Activated CD8-positive, alpha-beta T cell treated with anti-CD3 and anti-CD28 coated beads, Interleukin-2, amount 10 ng/mL, durations not matched to agents 7 days and 5 days (primary cell): ENCODE measurements around the gene SREBF2. TPM values are rescaled to one million over a fixed set of nuclear protein-coding genes. Genes with fewer than 3 reads are reported as not detected.

ENCODE experiments used
- ATAC-seq: fragments of 150-1000 bp; cut with Tn5 transposase; one replicate; pipeline ENCODE4 v1.10.0; 2021; ENCODE audit warnings: moderate library complexity
- CTCF ChIA-PET: fragments of 350-600 bp; sonication (Branson Sonifier 250); formaldehyde crosslinking; loops from one replicate; lab custom pipeline; 2021; ENCODE audit warnings: antibody characterized with exemption; lab: Charles Lee
- POLR2A ChIA-PET: fragments of 350-600 bp; sonication (Branson Sonifier 250); formaldehyde crosslinking; loops from one replicate; lab custom pipeline; 2021; ENCODE audit warnings: antibody characterized with exemption; lab: Charles Lee
- DNase-seq: peaks from one replicate; pipeline ENCODE4 v3.0.0-alpha.2; 2020
- H3K27ac Mint-ChIP-seq: one replicate; pipeline ENCODE4 v1.8.0; 2021; ENCODE audit warnings: mild to moderate bottlenecking, mixed read lengths
- H3K27me3 Mint-ChIP-seq: one replicate; pipeline ENCODE4 v1.8.0; 2021; ENCODE audit warnings: low read depth, mixed read lengths
- H3K36me3 Mint-ChIP-seq: one replicate; pipeline ENCODE4 v1.8.0; 2021; ENCODE audit warnings: low read depth, mixed read lengths
- H3K4me1 Mint-ChIP-seq: one replicate; pipeline ENCODE4 v1.8.0; 2021; ENCODE audit warnings: low read depth, mixed read lengths
- H3K4me3 Mint-ChIP-seq: one replicate; pipeline ENCODE4 v1.8.0; 2021; ENCODE audit warnings: mild to moderate bottlenecking, mixed read lengths
- H3K9me3 Mint-ChIP-seq: one replicate; pipeline ENCODE4 v1.8.0; 2022; ENCODE audit warnings: mixed read lengths; ENCODE audit not compliant: insufficient read depth
- total RNA-seq, 2 experiments: library from RNA; stranded (reverse); gene quantifications; one replicate each; pipeline ENCODE4 v1.2.3, GENCODE V29; 2021

The SREBF2 gene
- total RNA-seq, 2 experiments from 2014 or later = 93.0 to 93.7 TPM

DNA sequence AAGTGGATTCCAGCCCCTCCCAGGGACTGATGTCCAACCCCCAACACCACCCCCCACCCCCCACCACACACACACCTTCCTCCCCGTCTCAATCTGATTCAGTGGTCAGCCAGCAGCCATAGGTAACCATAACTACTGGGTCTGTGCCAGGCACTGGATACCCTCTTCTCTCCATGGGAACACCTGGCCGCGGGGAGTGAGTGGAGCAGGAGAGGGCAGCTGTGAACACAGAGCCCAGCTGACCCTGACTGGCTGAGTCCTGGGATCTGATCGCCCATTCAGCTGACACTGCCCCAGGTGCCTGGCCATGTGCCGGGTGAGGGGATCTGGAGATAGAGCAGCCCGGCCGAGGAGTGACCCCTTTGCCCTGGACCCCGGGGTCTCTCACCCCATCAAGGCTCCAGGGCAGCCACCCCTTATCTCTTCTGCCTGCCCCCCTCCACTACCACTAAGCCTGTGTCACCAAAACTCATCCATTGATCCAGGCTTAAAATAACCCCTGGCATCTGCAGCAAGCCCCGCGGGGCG is 84.5 kb downstream of the SREBF2 start:
- POLR2A ChIA-PET = interaction anchor here (1.4 kb wide), 1 partner anchor 11 kb away, joined by 3 read pairs; no protein-coding TSS in a partner anchor
- Mint-ChIP-seq H3K27ac (no peak overlapping the region), H3K4me3 (no peak overlapping the region), H3K27me3 (peaks cover 40% of the 10 kb centered on the region), H3K36me3 (no peaks in the 10 kb centered on the region), H3K4me1 (peaks cover 24% of the 10 kb centered on the region), H3K9me3 (no peaks in the 10 kb centered on the region)
- CTCF ChIA-PET = interaction anchor here (0.7 to 2.9 kb wide), 2 partner anchors 8 to 230 kb away, joined by 3 to 8 read pairs; no protein-coding TSS in a partner anchor
- no peak for DNase-seq
- no peak for ATAC-seq

DNA sequence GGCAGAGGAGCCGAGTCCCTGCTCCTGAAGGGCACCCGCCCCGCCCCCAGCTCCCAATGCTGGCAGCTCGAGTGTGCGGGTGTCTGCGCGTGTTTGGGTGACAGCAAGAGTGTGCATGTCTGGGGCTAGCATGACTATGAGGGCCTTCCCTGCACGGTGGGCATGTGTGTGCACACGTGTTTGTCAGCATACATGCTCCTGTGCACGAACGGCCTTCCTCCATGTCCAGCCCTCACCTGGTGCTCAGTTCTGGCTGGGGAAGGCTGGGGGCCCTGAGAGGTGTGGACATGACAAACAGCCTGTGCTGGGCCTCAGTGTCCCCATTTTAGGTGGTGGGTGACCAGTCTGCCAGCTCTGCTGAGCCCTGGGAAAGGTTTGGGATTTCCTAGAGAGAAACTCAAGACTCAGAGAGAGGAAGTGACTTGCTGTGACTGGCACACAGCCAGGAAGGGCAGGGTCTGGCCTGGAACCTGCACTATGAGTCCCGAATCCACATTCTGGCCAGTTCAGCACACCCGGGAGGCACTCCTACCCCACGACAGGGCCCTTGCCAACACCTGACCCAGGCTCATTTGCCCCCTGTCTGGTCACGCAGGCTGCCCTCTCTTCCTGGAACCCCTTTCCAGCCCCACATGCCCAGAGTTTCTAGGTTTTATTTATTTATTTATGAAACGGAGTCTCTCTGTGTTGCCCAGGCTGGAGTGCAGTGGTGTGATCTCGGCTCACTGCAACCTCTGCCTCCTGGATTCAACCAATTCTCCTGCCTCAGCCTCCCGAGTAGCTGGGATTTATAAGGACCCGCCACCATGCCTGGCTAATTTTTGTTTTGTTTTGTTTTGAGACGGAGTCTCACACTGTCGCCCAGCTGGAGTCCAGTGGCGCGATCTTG is 85.2 kb downstream of the SREBF2 start:
- CTCF ChIA-PET = interaction anchor here (0.7 to 2.9 kb wide), 2 partner anchors 7 to 230 kb away, joined by 3 to 8 read pairs; no protein-coding TSS in a partner anchor
- Mint-ChIP-seq H3K27ac (peak overlapping the region; percentile 55), H3K36me3 (no peaks in the 10 kb centered on the region), H3K27me3 (peaks cover 33% of the 10 kb centered on the region), H3K9me3 (no peaks in the 10 kb centered on the region), H3K4me1 (peaks cover 24% of the 10 kb centered on the region), H3K4me3 (no peak overlapping the region)
- DNase-seq (no peak), ATAC-seq (no peak)
- POLR2A ChIA-PET = interaction anchor here (1.4 kb wide), 1 partner anchor 10 kb away, joined by 3 read pairs; no protein-coding TSS in a partner anchor

DNA sequence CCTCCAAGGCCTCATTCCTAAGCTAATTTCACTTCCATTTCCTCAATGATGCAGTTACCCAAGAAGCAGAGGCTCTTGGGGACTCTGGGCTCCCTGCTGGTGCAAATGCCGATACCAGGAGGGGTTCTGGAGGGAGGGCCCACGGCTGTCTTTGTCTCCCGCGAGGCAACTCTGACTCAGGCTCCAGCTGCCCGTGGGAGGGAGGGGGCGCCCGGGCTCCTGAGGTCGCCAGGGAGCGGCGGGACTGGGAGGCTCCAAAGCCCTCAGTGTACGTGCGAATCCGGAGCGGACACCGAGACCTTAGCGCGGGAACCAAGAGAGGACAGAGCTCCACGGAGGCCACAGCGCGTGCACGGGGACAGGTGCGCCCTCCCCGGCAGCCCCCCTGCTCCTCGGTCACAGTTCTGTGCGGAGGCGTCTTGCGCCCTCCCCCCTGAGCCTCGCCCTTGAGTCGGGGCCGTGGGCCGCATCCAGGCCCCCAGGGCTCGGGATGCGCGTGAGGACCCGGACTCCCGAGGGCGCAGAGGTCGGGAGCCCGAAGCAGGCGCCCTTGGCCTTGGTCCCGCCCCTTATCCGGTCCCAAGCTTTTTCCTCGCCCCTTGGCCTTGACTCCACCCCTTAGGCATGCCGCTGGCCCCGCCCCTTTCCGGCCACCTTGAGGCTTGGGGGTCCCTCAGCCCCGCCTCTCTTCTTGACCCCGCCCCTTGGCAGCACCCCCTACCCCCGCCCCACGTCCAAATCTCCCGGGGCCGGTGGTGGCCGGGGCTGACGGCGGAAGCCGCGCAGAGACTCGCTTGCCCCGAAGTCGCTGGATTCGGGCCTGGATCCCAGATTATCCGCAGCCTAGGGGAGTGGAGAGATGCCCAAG is 86.7 kb downstream of the SREBF2 start:
- peak overlapping the region; percentile 53 for H3K4me3 Mint-ChIP-seq
- peaks cover 24% of the 10 kb centered on the region for H3K4me1 Mint-ChIP-seq

DNA sequence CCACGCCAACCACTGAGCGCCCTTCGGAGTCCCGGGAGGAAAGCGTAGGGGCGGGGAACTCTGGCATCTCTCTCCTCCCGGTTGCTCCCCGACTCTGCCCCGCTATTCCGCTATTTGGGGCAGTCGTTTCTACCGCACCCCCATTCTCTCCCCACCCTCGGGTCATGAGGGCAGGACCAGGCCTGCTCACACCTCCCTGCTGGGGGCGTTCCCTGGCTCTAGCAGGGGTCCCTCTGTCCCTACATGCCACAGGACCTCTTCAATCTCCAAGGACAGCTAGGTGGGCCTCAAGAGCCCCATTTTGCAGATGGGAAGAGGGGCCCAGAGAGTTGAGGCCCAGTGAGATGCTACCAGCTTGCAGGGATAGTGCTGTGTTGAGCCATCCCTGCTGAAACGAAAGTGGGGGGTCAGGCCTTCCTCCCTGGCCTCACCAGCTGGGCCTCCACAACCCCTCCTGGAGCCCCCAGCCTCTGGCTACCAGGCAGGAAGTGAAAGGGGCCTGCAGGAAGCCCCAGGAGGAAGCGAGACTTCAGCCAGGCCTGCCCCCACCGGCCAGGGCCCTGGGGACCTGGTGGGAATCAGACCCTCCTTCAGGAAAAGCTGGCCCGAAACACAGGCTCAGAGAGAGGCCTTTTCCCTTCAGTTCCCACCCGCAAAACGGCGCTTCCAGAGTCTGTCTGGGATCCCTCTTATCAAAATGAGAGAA is 87.5 kb downstream of the SREBF2 start:
- H3K27me3 Mint-ChIP-seq = peaks cover 28% of the 10 kb centered on the region
- H3K4me3 Mint-ChIP-seq = peak overlapping the region; percentile 15
- peaks cover 26% of the 10 kb centered on the region for H3K4me1 Mint-ChIP-seq
- H3K27ac Mint-ChIP-seq = no peak overlapping the region
- CTCF ChIA-PET = no interaction called here
- ATAC-seq (no peak), DNase-seq (no peak)
- H3K9me3 Mint-ChIP-seq = no peaks in the 10 kb centered on the region
- no peaks in the 10 kb centered on the region for H3K36me3 Mint-ChIP-seq
- POLR2A ChIA-PET = interaction anchor here (1.1 kb wide), 1 partner anchor 11 kb away, joined by 6 read pairs; no protein-coding TSS in a partner anchor

More for the DNA sequence above, 86.7 kb downstream of the SREBF2 start:
- Mint-ChIP-seq H3K36me3 (no peaks in the 10 kb centered on the region), H3K27me3 (peaks cover 29% of the 10 kb centered on the region), H3K27ac (no peak overlapping the region), H3K9me3 (no peaks in the 10 kb centered on the region)
- ChIA-PET CTCF (interaction anchor here (1.0 kb wide), 1 partner anchor 173 kb away, joined by 3 read pairs; no protein-coding TSS in a partner anchor), POLR2A (interaction anchor here (1.0 to 1.1 kb wide), 2 partner anchors 10 to 21 kb away, joined by 3 to 6 read pairs; no protein-coding TSS in a partner anchor)
- peak; percentile 50 for DNase-seq
- ATAC-seq = peak; percentile 54

DNA sequence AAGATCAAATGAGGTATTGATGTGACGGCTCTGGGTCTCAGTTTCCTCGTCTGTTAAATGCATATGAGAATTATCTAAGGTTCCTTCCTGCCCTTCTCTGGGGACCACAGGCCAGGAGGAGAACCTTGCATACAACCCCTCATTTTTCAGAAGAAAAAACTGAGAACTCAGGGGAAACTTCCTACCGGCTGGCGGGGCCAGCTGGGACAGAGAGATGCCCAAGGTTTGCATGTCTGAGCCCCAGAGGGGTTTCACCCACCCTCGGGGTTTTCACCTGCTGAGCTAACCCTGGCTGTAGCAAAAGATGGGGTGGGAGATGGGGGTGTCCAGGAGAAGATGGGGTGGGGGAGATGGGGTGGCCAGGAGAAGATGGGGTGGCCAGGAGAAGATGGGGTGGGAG is 89.4 kb downstream of the SREBF2 start:
- H3K4me1 Mint-ChIP-seq = peaks cover 26% of the 10 kb centered on the region
- no peak overlapping the region for H3K4me3 Mint-ChIP-seq
- no peaks in the 10 kb centered on the region for H3K9me3 Mint-ChIP-seq
- ATAC-seq = no peak
- ChIA-PET POLR2A (interaction anchor here (0.6 to 0.8 kb wide), 2 partner anchors 13 to 1435 kb away, joined by 3 to 4 read pairs; no protein-coding TSS in a partner anchor), CTCF (interaction anchor here (1.7 to 1.8 kb wide), 2 partner anchors 14 to 18 kb away, joined by 5 to 9 read pairs; no protein-coding TSS in a partner anchor)
- no peak for DNase-seq
- H3K36me3 Mint-ChIP-seq = no peaks in the 10 kb centered on the region
- H3K27ac Mint-ChIP-seq = no peak overlapping the region
- H3K27me3 Mint-ChIP-seq = peaks cover 14% of the 10 kb centered on the region

DNA sequence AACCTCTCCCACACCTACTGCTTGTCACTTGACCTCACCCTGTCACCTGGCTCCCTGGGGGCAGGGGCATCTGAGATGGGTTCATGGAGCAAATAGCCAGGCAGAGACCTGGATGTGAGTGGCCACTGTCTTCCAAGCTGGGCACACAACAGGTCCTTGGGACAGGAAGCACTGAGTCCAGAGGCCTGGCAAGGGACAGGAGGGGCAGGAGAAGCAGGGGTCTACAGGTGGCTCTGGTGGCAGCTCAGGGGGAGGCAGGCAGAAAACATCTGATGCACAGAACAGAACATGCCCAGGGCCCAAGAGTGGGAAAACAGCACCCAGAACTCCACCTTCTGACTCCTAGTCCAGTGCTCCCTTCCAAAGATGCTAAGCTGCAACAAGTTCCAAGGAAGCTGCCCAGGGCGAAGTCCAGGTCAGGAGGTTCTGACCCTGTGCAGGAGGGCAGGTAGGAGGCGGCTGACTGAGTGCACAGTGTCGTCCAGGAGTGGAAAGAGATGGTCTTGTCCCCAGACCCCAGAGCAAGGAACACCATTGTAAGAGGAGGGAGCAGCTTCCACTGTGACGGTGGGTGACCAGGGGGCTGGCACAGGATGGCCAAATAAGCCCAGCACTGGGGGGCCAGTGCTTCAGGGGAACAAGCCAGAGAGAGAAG is 90.2 kb downstream of the SREBF2 start:
- POLR2A ChIA-PET = interaction anchor here (0.6 to 0.8 kb wide), 3 partner anchors 12 to 1436 kb away, joined by 3 to 4 read pairs (median 3); no protein-coding TSS in a partner anchor
- no peaks in the 10 kb centered on the region for H3K9me3 Mint-ChIP-seq
- CTCF ChIA-PET = interaction anchor here (1.0 to 1.8 kb wide), 4 partner anchors 15 to 90 kb away, joined by 3 to 9 read pairs (median 4); partner anchors contain the start of gene SREBF2
- peaks cover 15% of the 10 kb centered on the region for H3K27me3 Mint-ChIP-seq
- DNase-seq (no peak), ATAC-seq (no peak)
- H3K4me1 Mint-ChIP-seq = peaks cover 24% of the 10 kb centered on the region
- H3K36me3 Mint-ChIP-seq = no peaks in the 10 kb centered on the region
- no peak overlapping the region for H3K27ac Mint-ChIP-seq
- H3K4me3 Mint-ChIP-seq = no peak overlapping the region

DNA sequence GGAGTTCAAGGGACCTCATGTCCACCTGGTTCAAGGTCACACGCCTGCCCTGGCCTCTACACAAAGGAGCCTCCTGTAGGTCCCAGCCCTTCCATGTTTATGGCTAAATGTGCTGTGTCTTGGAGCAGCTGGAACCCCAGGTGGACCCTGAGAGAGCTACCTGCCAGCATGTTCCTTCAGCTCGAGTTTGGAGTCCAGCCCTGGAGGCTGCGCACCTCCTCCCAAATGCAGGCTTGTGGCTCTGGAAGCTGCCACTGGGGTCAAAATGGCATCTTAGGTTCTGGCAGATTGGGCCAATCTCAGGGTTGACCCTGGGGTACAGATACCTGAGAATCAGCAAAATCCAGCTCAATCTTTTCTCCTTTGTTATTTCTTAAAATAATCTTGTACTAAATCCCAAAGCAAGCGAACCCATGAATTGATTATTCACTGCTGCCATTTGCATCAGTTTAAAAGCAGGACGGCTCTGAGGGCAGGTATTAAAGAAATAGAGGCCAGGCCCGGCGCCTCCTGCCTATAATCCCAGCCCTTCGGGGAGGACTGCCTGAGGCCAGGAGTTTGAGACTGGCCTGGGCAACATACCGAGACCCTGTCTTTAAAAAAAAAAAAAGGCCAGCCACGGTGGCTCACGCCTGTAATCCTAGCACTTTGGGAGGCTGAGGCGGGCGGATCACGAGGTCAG is 90.8 kb downstream of the SREBF2 start:
- DNase-seq (no peak), ATAC-seq (no peak)
- no peak overlapping the region for H3K4me3 Mint-ChIP-seq
- peaks cover 12% of the 10 kb centered on the region for H3K27me3 Mint-ChIP-seq
- H3K4me1 Mint-ChIP-seq = peaks cover 19% of the 10 kb centered on the region
- CTCF ChIA-PET = interaction anchor here (1.0 to 1.8 kb wide), 4 partner anchors 16 to 91 kb away, joined by 3 to 9 read pairs (median 4); partner anchors contain the start of gene SREBF2
- H3K36me3 Mint-ChIP-seq = no peaks in the 10 kb centered on the region
- no peak overlapping the region for H3K27ac Mint-ChIP-seq
- POLR2A ChIA-PET = interaction anchor here (0.6 kb wide), 1 partner anchor 185 kb away, joined by 3 read pairs; no protein-coding TSS in a partner anchor
- H3K9me3 Mint-ChIP-seq = no peaks in the 10 kb centered on the region

DNA sequence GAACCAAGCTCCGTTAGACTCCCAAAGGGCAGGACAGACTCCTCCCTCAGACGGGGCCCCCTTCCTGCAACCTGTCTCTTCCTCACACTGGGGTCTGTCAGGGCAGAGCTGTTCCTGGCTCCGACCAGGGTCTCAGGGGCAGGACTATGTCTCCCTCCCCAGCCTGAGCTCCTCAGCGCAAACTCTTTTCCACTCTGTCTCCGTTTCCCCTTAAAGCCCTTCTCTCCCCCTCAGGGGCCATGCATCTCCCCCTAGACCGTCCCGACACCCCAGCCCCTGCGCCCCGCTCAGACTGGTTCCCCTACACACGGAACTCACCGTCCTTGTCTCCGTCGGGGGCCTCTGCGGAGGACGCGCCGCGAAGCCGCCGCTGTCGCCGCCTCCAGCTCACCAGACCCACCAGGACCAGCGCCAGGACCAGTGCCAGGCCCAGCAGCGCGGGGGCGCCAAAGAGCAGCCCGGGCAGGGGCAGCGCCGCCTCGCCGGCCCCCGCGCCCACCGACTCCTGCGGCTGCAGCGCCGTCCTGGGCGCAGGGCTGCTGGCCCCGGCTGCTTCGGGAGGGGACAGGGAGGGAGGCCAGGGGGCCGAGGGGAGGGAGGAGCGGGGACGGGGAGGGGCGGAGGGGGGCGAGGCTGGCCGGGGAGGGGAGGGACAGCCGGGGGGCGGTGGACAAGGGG is 93.0 kb downstream of the SREBF2 start:
- H3K27ac Mint-ChIP-seq = no peak overlapping the region
- H3K36me3 Mint-ChIP-seq = no peaks in the 10 kb centered on the region
- ATAC-seq (peak; percentile 88), DNase-seq (peak; percentile 78)
- no peaks in the 10 kb centered on the region for H3K9me3 Mint-ChIP-seq
- POLR2A ChIA-PET = interaction anchor here (1.0 to 1.8 kb wide), 6 partner anchors 9 to 125 kb away, joined by 3 to 10 read pairs (median 6); partner anchors contain the start of genes CCDC134 and SMIM45
- CTCF ChIA-PET = interaction anchor here (0.7 to 3.0 kb wide), 23 partner anchors 9 to 336 kb away, joined by 3 to 47 read pairs (median 5); partner anchors contain the start of genes CCDC134, CENPM, MEI1 and NDUFA6
- peaks cover 8% of the 10 kb centered on the region for H3K4me1 Mint-ChIP-seq
- H3K27me3 Mint-ChIP-seq = peaks cover 10% of the 10 kb centered on the region
- peak overlapping the region; percentile 54 for H3K4me3 Mint-ChIP-seq

DNA sequence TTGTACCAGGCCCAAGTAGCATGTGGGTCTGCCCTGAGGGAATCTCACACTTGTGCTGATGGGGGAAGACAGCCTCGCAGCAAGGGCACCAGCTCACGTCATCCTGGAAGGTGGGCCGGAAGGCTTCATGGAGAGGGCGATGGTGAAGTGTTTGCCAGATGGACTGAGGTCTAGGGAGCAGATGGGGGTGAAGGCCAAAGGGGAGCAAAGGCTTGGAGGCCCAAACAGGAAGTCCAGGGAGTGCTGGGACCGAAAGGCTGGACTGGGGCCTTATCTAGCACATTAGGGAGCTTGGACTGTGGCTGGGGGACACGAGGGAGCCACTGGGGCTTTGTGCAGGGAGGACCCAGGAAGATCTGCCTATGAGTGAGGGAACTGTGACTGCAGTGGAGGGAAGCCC is 94.9 kb downstream of the SREBF2 start:
- CTCF ChIA-PET = interaction anchor here (1.3 to 2.7 kb wide), 3 partner anchors 13 to 230 kb away, joined by 5 to 47 read pairs (median 6); no protein-coding TSS in a partner anchor
- Mint-ChIP-seq H3K27me3 (peaks cover 10% of the 10 kb centered on the region), H3K9me3 (no peaks in the 10 kb centered on the region), H3K4me1 (peaks cover 8% of the 10 kb centered on the region), H3K36me3 (no peaks in the 10 kb centered on the region), H3K4me3 (no peak overlapping the region), H3K27ac (no peak overlapping the region)
- ATAC-seq (no peak), DNase-seq (no peak)
- POLR2A ChIA-PET = interaction anchor here (0.6 to 2.0 kb wide), 3 partner anchors 13 to 209 kb away, joined by 4 to 7 read pairs (median 4); partner anchors contain the start of gene CCDC134
